AG09319 (cell line): ENCODE measurements around the gene EPS8L3.
"Not testable (repeated sequence)": the region's sequence is repeated elsewhere in the genome, so short reads cannot be mapped to it uniquely, and the experiment has no call there.

ENCODE experiments used
- DNase-seq: peaks from one replicate; pipeline ENCODE4 v3.0.0-alpha.2; 2010; ENCODE audit warnings: low read depth; ENCODE audit errors: extremely low read depth
- TF ChIP-seq, protein P1 (sequence below): IDR thresholded peaks from 2 replicates; pipeline ENCODE4 v1.5.1; 2011; ENCODE audit warnings: low read depth, mild to moderate bottlenecking, inconsistent platforms, low read length, moderate library complexity

EPS8L3 gene

GRCh38 chr1:109771712-109772657 is 8.3 kb upstream of the EPS8L3 start:
- TF ChIP-seq, protein P1, sequence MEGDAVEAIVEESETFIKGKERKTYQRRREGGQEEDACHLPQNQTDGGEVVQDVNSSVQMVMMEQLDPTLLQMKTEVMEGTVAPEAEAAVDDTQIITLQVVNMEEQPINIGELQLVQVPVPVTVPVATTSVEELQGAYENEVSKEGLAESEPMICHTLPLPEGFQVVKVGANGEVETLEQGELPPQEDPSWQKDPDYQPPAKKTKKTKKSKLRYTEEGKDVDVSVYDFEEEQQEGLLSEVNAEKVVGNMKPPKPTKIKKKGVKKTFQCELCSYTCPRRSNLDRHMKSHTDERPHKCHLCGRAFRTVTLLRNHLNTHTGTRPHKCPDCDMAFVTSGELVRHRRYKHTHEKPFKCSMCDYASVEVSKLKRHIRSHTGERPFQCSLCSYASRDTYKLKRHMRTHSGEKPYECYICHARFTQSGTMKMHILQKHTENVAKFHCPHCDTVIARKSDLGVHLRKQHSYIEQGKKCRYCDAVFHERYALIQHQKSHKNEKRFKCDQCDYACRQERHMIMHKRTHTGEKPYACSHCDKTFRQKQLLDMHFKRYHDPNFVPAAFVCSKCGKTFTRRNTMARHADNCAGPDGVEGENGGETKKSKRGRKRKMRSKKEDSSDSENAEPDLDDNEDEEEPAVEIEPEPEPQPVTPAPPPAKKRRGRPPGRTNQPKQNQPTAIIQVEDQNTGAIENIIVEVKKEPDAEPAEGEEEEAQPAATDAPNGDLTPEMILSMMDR: no peak
- no peak for DNase-seq

DNA sequence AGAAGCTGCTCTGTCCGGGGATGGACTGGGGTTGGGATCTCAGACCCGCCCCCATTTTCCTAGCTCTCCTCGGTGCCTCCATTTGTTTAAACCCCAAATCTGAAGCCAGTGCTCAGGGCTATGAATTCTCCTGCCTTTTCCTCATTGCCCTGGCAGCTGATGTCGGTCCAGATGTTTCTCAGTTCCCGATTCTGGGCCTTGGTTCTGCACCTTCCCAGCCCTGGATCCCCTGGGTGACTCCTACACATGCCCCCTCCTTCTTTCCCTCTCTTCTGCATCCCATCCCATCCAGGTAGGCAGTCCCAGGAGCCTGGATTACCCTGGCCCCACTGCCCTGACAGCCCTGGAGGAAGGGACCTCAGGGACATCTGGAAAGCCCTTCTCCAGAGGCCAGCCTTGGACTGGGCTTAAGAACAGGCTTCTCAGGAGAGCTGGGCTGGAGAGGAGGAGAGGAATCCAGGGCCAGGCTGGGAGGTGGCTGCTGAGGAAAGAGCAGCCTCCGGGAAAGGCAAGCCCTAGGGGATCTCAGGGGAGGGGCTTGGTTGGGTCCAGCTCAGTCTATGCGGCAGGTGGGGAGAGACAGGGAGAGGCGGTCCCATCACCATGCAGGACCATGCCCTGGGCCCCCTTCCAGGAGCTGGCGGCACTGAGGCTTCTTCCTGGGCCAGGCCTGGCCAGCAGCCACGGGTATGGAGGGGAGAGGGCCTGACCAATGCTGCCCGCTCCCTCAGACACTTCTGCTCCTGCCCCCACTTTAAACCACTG is 6.8 kb upstream of the EPS8L3 start:
- no peak for DNase-seq
- TF ChIP-seq, protein P1: no peak

GRCh38 chr1:109769330-109770078 is 5.8 kb upstream of the EPS8L3 start:
- TF ChIP-seq, protein P1: no peak
- no peak for DNase-seq

- DNase-seq: no peak
- TF ChIP-seq, protein P1: no peak
These were observed 5.1 kb upstream of the EPS8L3 start for GRCh38 chr1:109768820-109769219.

- TF ChIP-seq, protein P1: no peak
- DNase-seq: no peak
These were observed 4.6 kb upstream of the EPS8L3 start for GRCh38 chr1:109768335-109768650.

DNA sequence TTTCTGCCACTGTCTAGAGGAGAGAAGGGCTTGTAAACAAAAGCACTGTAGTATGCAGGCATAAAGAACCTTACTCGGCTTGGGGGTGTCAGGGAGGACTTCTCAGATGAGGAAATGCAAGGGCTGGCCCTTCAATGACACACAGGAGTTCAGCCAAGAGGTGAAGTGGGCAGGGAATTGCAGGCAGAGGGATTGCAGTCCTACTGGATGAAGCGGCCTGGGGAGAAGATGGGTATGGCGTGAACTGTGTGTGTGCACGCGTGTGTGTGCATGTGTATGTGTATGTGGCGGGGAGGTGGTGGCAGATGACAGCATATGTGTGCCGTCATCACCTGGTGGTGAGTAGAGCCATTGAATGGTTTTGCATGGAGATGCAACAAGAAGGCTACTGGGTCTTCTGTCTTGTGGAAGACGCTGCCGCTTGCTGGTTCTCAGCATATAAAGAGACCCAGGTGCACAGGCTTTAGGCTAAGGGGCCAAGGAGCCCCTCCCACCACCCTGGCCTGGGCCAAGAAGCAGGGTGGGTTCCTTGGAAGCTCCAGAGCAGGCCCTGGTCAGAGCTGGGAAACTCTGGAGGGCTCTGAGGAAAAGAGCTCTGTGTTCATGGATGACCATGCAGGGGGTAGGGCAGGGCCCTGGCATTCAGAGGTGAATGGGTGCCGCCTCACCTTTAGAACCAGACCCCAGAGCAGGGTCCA is 4.1 kb upstream of the EPS8L3 start:
- TF ChIP-seq, protein P1: no peak
- DNase-seq: no peak

GRCh38 chr1:109766991-109767636 is 3.4 kb upstream of the EPS8L3 start:
- not testable (repeated sequence) for DNase-seq
